HepG2 (cell line): ENCODE results near the gene FDPS. TPM values are rescaled to one million over a fixed set of nuclear protein-coding genes. Genes with fewer than 3 reads are reported as not detected.
A peak's percentile ranks its signal among the peaks of the same experiment; 100 is the strongest.

Source experiments
- AFF4 ChIP-seq: sonication (generic); formaldehyde crosslinking; IDR thresholded peaks from 2 replicates; pipeline ENCODE4 v1.4.0; 2020; ENCODE audit warnings: missing genetic modification reagents
- AKNA ChIP-seq: sonication (generic); formaldehyde crosslinking; IDR thresholded peaks from 2 replicates; pipeline ENCODE4 v1.4.0; 2020; ENCODE audit warnings: missing genetic modification reagents, borderline replicate concordance
- DMAP1 ChIP-seq: IDR thresholded peaks from 2 replicates; pipeline ENCODE4 v1.6.1; 2016
- GTF2F1 ChIP-seq: fragments of 150-350 bp; IDR thresholded peaks from 2 replicates; pipeline ENCODE4 v1.6.1; 2014; ENCODE audit warnings: low read length
- KLF13 ChIP-seq: sonication (generic); formaldehyde crosslinking; IDR thresholded peaks from 2 replicates; pipeline ENCODE4 v1.4.0; 2020; ENCODE audit warnings: mild to moderate bottlenecking, missing genetic modification reagents
- MAF1 ChIP-seq: sonication (generic); formaldehyde crosslinking; IDR thresholded peaks from 2 replicates; pipeline ENCODE4 v1.5.0; 2020; ENCODE audit warnings: missing genetic modification reagents, borderline replicate concordance
- NR2F6 ChIP-seq, 2 experiments: IDR thresholded peaks; 2 replicates each; pipeline ENCODE4 v1.6.1; 2016; ENCODE audit warnings: antibody characterized with exemption in 1 of 2, mild to moderate bottlenecking in 1 of 2
- PHF20 ChIP-seq: sonication (generic); formaldehyde crosslinking; IDR thresholded peaks from 2 replicates; pipeline ENCODE4 v1.5.0; 2020; ENCODE audit warnings: mild to moderate bottlenecking, missing genetic modification reagents
- RFX1 ChIP-seq: fragments of 450-650 bp; IDR thresholded peaks from 2 replicates; pipeline ENCODE4 v1.6.1; 2017
- TARDBP ChIP-seq: sonication (generic); formaldehyde crosslinking; IDR thresholded peaks from 2 replicates; pipeline ENCODE4 v1.8.0; 2022; ENCODE audit warnings: mild to moderate bottlenecking, missing genetic modification reagents
- ZIK1 ChIP-seq: sonication (generic); formaldehyde crosslinking; IDR thresholded peaks from 2 replicates; pipeline ENCODE4 v1.5.0; 2020; ENCODE audit warnings: mild to moderate bottlenecking, low read depth, missing genetic modification reagents, borderline replicate concordance
- ZKSCAN5 ChIP-seq: sonication (generic); formaldehyde crosslinking; IDR thresholded peaks from 2 replicates; pipeline ENCODE4 v1.5.1; 2020; ENCODE audit warnings: mild to moderate bottlenecking, missing genetic modification reagents
- ZNF552 ChIP-seq: sonication (generic); formaldehyde crosslinking; IDR thresholded peaks from 2 replicates; pipeline ENCODE4 v1.9.0; 2022; ENCODE audit warnings: missing genetic modification reagents, mild to moderate bottlenecking, borderline replicate concordance
- ZNF615 ChIP-seq: sonication (generic); formaldehyde crosslinking; IDR thresholded peaks from 2 replicates; pipeline ENCODE4 v1.5.0; 2020; ENCODE audit warnings: mild to moderate bottlenecking, missing genetic modification reagents, borderline replicate concordance
- ZNF660 ChIP-seq: sonication (generic); formaldehyde crosslinking; IDR thresholded peaks from 2 replicates; pipeline ENCODE4 v1.5.1; 2020; ENCODE audit warnings: mild to moderate bottlenecking, low read depth, missing genetic modification reagents, borderline replicate concordance
- ZNF782 ChIP-seq: sonication (generic); formaldehyde crosslinking; IDR thresholded peaks from 2 replicates; pipeline ENCODE4 v1.4.0; 2020; ENCODE audit warnings: missing genetic modification reagents, mild to moderate bottlenecking, borderline replicate concordance
- ZNF792 ChIP-seq: IDR thresholded peaks from 2 replicates; pipeline ENCODE4 v1.6.1; 2016
- ZSCAN12 ChIP-seq: sonication (generic); formaldehyde crosslinking; IDR thresholded peaks from 2 replicates; pipeline ENCODE4 v1.9.0; 2021; ENCODE audit warnings: mild to moderate bottlenecking, missing genetic modification reagents
- polyA plus RNA-seq, 8 experiments: library from polyadenylated mRNA; depleted of rRNA in 3 of 8; stranded (reverse) in 7 of 8; unstranded in 1 of 8; fragments of >200 nt; fragmentation: Illumina TruSeq in 4 of 8; extraction: Trizol in 4 of 8; gene quantifications; 2 replicates each; pipeline versions ENCODE4 v1.2.1 to v1.2.3, GENCODE V29; 2011 to 2016; ENCODE audit warnings: low read depth in 4 of 8, missing spikeins in 1 of 8, mixed read lengths in 1 of 8; ENCODE audit not compliant: insufficient read depth in 1 of 8
- total RNA-seq, 5 experiments: library from RNA; depleted of rRNA; stranded (reverse); fragments of >200 nt; fragmentation: Illumina TruSeq; extraction: Trizol; gene quantifications; 2 replicates each; pipeline ENCODE4 v1.2.3, GENCODE V29; 2016; ENCODE audit warnings: low read depth in 1 of 5
- TF ChIP-seq, protein P1 (sequence below): sonication (generic); formaldehyde crosslinking; IDR thresholded peaks from 2 replicates; pipeline ENCODE4 v1.8.1; 2023; ENCODE audit warnings: mild to moderate bottlenecking, missing genetic modification reagents, borderline replicate concordance
- TF ChIP-seq, protein P2 (sequence below): fragments of 450-650 bp; IDR thresholded peaks from 2 replicates; pipeline ENCODE4 v1.6.1; 2017

Gene FDPS
- total and polyA plus RNA-seq, 2 of the 13 experiments (the other 11 are each of a cell fraction or from before 2014, with no cell fraction given): 264 to 519 TPM

- TF ChIP-seq MAF1 (CRISPR knock-in tag): no peak
- no peak for TF ChIP-seq ZNF615
- TF ChIP-seq RFX1: no peak
- peak; percentile 61 for TF ChIP-seq PHF20 (CRISPR knock-in tag)
- no peak for TF ChIP-seq ZNF552
- TF ChIP-seq AKNA (CRISPR knock-in tag): no peak
- TF ChIP-seq, protein P1, sequence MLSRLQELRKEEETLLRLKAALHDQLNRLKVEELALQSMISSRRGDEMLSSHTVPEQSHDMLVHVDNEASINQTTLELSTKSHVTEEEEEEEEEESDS (CRISPR knock-in tag): peak; percentile 66; the same call in 1 of the 2 replicates
- no peak for TF ChIP-seq ZNF782 (CRISPR knock-in tag)
- no peak for TF ChIP-seq AFF4 (CRISPR knock-in tag)
- no peak for TF ChIP-seq ZSCAN12 (CRISPR knock-in tag)
- TF ChIP-seq, protein P2, sequence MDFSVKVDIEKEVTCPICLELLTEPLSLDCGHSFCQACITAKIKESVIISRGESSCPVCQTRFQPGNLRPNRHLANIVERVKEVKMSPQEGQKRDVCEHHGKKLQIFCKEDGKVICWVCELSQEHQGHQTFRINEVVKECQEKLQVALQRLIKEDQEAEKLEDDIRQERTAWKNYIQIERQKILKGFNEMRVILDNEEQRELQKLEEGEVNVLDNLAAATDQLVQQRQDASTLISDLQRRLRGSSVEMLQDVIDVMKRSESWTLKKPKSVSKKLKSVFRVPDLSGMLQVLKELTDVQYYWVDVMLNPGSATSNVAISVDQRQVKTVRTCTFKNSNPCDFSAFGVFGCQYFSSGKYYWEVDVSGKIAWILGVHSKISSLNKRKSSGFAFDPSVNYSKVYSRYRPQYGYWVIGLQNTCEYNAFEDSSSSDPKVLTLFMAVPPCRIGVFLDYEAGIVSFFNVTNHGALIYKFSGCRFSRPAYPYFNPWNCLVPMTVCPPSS: no peak
- TF ChIP-seq KLF13 (CRISPR knock-in tag): no peak
- TF ChIP-seq ZIK1 (CRISPR knock-in tag): no peak
- TF ChIP-seq GTF2F1: no peak
- no peak for TF ChIP-seq ZKSCAN5 (CRISPR knock-in tag)
- 0 out of 2 replicates have a peak, but pooled peaks have one; percentile 22 for TF ChIP-seq ZNF792 (CRISPR knock-in tag)
- no peak for TF ChIP-seq NR2F6 (IDR thresholded peaks at IDR 0.05)
- no peak for TF ChIP-seq NR2F6 (CRISPR knock-in tag; IDR thresholded peaks at IDR 0.05)
- TF ChIP-seq ZNF660 (CRISPR knock-in tag): no peak
- no peak; the same call in 1 of the 2 replicates for TF ChIP-seq DMAP1 (CRISPR knock-in tag)
- TF ChIP-seq TARDBP: peak; percentile 62; the same call in 1 of the 2 replicates
Observed at GRCh38 chr1:155277070-155277901, 31.4 kb upstream of the FDPS start, which contains the start of gene HCN3 (continued).
